ENCODE results near the gene SMG6.

DNA sequence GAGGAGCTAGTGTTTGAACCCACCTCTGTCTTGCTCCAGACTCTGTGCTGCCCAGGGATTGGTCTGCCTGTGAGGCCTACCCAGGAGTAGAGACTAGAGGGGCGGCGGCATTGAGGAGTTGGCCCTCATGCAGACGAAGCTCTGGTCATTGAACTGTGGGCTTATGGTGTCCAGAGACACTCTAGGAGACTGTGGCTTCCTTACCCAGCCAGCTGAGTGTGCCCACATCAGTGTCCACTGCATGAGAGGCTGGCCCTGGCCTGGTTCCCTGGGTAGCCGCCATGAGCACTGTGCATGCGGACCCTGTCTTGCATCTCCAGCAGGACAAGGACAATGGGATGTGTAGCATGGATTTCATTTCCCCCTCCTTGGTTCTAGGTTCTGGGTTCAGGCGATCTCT is 47.7 kb upstream of the SMG6 start:
- TF ChIP-seq, protein P1, sequence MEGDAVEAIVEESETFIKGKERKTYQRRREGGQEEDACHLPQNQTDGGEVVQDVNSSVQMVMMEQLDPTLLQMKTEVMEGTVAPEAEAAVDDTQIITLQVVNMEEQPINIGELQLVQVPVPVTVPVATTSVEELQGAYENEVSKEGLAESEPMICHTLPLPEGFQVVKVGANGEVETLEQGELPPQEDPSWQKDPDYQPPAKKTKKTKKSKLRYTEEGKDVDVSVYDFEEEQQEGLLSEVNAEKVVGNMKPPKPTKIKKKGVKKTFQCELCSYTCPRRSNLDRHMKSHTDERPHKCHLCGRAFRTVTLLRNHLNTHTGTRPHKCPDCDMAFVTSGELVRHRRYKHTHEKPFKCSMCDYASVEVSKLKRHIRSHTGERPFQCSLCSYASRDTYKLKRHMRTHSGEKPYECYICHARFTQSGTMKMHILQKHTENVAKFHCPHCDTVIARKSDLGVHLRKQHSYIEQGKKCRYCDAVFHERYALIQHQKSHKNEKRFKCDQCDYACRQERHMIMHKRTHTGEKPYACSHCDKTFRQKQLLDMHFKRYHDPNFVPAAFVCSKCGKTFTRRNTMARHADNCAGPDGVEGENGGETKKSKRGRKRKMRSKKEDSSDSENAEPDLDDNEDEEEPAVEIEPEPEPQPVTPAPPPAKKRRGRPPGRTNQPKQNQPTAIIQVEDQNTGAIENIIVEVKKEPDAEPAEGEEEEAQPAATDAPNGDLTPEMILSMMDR (IDR thresholded peaks at IDR 0.05): no peak
- TF ChIP-seq POLR2A (IDR thresholded peaks at IDR 0.05): no peak

Measured in heart left ventricle (tissue), 13 donors.